HepG2 (cell line): ENCODE results near the gene CARHSP1. TPM values are rescaled to one million over a fixed set of nuclear protein-coding genes. Genes with fewer than 3 reads are reported as not detected.

Source experiments
- AKAP8 ChIP-seq: sonication (generic); formaldehyde crosslinking; IDR thresholded peaks from 2 replicates; pipeline ENCODE4 v1.5.1; 2020; ENCODE audit warnings: mild to moderate bottlenecking, missing genetic modification reagents
- ELF4 ChIP-seq: sonication (generic); formaldehyde crosslinking; IDR thresholded peaks from 2 replicates; pipeline ENCODE4 v1.5.0; 2020; ENCODE audit warnings: missing genetic modification reagents, mild to moderate bottlenecking, moderate library complexity, borderline replicate concordance
- FOXJ3 ChIP-seq: sonication (generic); formaldehyde crosslinking; IDR thresholded peaks from 2 replicates; pipeline ENCODE4 v1.4.0; 2020; ENCODE audit warnings: missing genetic modification reagents, mild to moderate bottlenecking, borderline replicate concordance
- HDAC6 ChIP-seq: fragments of 200-600 bp; sonication (generic); IDR thresholded peaks from 2 replicates; pipeline ENCODE4 v1.7.0; 2017; ENCODE audit warnings: mild to moderate bottlenecking, antibody characterized with exemption, low read length, low read depth
- IRX3 ChIP-seq: sonication (generic); formaldehyde crosslinking; IDR thresholded peaks from 2 replicates; pipeline ENCODE4 v1.8.1; 2023; ENCODE audit warnings: mild to moderate bottlenecking, low read depth, missing genetic modification reagents, borderline replicate concordance
- KDM6A ChIP-seq: IDR thresholded peaks from 2 replicates; pipeline ENCODE4 v1.6.1; 2016; ENCODE audit warnings: low read depth
- KLF12 ChIP-seq: sonication (generic); formaldehyde crosslinking; IDR thresholded peaks from 2 replicates; pipeline ENCODE4 v1.4.0; 2020; ENCODE audit warnings: missing genetic modification reagents, borderline replicate concordance
- MEIS1 ChIP-seq: sonication (generic); formaldehyde crosslinking; IDR thresholded peaks from 2 replicates; pipeline ENCODE4 v1.9.0; 2021; ENCODE audit warnings: mild to moderate bottlenecking, missing genetic modification reagents, moderate library complexity, borderline replicate concordance
- NFE2L2 ChIP-seq: fragments of 150-350 bp; IDR thresholded peaks from 2 replicates; pipeline ENCODE4 v1.6.1; 2014; ENCODE audit warnings: low read length
- POLR2AphosphoS5 ChIP-seq: IDR thresholded peaks from 2 replicates; pipeline ENCODE4 v1.6.1; 2012; ENCODE audit warnings: low read depth, low read length
- PRDM4 ChIP-seq: sonication (generic); formaldehyde crosslinking; IDR thresholded peaks from 2 replicates; pipeline ENCODE4 v1.9.0; 2021; ENCODE audit warnings: missing genetic modification reagents, borderline replicate concordance
- RFX3 ChIP-seq: IDR thresholded peaks from 2 replicates; pipeline ENCODE4 v1.6.1; 2016; ENCODE audit warnings: missing biosample characterization, missing genetic modification reagents
- RFXAP ChIP-seq: sonication (generic); formaldehyde crosslinking; IDR thresholded peaks from 2 replicates; pipeline ENCODE4 v1.4.0; 2020; ENCODE audit warnings: missing genetic modification reagents, borderline replicate concordance
- SKIL ChIP-seq: sonication (generic); formaldehyde crosslinking; IDR thresholded peaks from 2 replicates; pipeline ENCODE4 v1.8.0; 2022; ENCODE audit warnings: missing genetic modification reagents, mild to moderate bottlenecking, moderate library complexity, borderline replicate concordance
- SP2 ChIP-seq: sonication (generic); formaldehyde crosslinking; IDR thresholded peaks from 2 replicates; pipeline ENCODE4 v1.5.1; 2020; ENCODE audit warnings: mild to moderate bottlenecking, missing genetic modification reagents
- TBX3 ChIP-seq: fragments of 450-650 bp; IDR thresholded peaks from 2 replicates; pipeline ENCODE4 v1.6.1; 2017; ENCODE audit warnings: antibody characterized with exemption, mild to moderate bottlenecking, inconsistent platforms, borderline replicate concordance
- ZBTB14 ChIP-seq: sonication (generic); formaldehyde crosslinking; IDR thresholded peaks from 2 replicates; pipeline ENCODE4 v1.4.0; 2020; ENCODE audit warnings: missing genetic modification reagents
- ZNF296 ChIP-seq: sonication (generic); formaldehyde crosslinking; conservative IDR thresholded peaks from 2 replicates; pipeline ENCODE4 v1.5.0; 2020; ENCODE audit warnings: mild to moderate bottlenecking, missing genetic modification reagents
- ZNF326 ChIP-seq: sonication (generic); formaldehyde crosslinking; IDR thresholded peaks from 2 replicates; pipeline ENCODE4 v1.4.0; 2020; ENCODE audit warnings: missing genetic modification reagents, borderline replicate concordance
- ZNF331 ChIP-seq: sonication (generic); formaldehyde crosslinking; IDR thresholded peaks from 2 replicates; pipeline ENCODE4 v1.4.0; 2020; ENCODE audit warnings: missing genetic modification reagents
- ZNF337 ChIP-seq: sonication (generic); formaldehyde crosslinking; IDR thresholded peaks from 2 replicates; pipeline ENCODE4 v1.5.1; 2020; ENCODE audit warnings: missing genetic modification reagents, low read depth, mild to moderate bottlenecking, borderline replicate concordance
- ZNF563 ChIP-seq: sonication (generic); formaldehyde crosslinking; IDR thresholded peaks from 2 replicates; pipeline ENCODE4 v1.8.0; 2022; ENCODE audit warnings: mild to moderate bottlenecking, moderate library complexity, missing genetic modification reagents
- polyA plus RNA-seq, 8 experiments: library from polyadenylated mRNA; depleted of rRNA in 3 of 8; stranded (reverse) in 7 of 8; unstranded in 1 of 8; fragments of >200 nt; fragmentation: Illumina TruSeq in 4 of 8; extraction: Trizol in 4 of 8; gene quantifications; 2 replicates each; pipeline versions ENCODE4 v1.2.1 to v1.2.3, GENCODE V29; 2011 to 2016; ENCODE audit warnings: low read depth in 4 of 8, missing spikeins in 1 of 8, mixed read lengths in 1 of 8; ENCODE audit not compliant: insufficient read depth in 1 of 8
- total RNA-seq, 5 experiments: library from RNA; depleted of rRNA; stranded (reverse); fragments of >200 nt; fragmentation: Illumina TruSeq; extraction: Trizol; gene quantifications; 2 replicates each; pipeline ENCODE4 v1.2.3, GENCODE V29; 2016; ENCODE audit warnings: low read depth in 1 of 5
- TF ChIP-seq, protein P1 (sequence below): IDR thresholded peaks from 2 replicates; pipeline ENCODE4 v1.6.1; 2016; ENCODE audit warnings: low read depth, borderline replicate concordance
- TF ChIP-seq, protein P2 (sequence below): sonication (generic); formaldehyde crosslinking; IDR thresholded peaks from 2 replicates; pipeline ENCODE4 v1.5.0; 2020; ENCODE audit warnings: mild to moderate bottlenecking, low read depth, missing genetic modification reagents, borderline replicate concordance

Gene CARHSP1
- total and polyA plus RNA-seq, 2 of the 13 experiments (the other 11 are each of a cell fraction or from before 2014, with no cell fraction given): 173 to 345 TPM

DNA sequence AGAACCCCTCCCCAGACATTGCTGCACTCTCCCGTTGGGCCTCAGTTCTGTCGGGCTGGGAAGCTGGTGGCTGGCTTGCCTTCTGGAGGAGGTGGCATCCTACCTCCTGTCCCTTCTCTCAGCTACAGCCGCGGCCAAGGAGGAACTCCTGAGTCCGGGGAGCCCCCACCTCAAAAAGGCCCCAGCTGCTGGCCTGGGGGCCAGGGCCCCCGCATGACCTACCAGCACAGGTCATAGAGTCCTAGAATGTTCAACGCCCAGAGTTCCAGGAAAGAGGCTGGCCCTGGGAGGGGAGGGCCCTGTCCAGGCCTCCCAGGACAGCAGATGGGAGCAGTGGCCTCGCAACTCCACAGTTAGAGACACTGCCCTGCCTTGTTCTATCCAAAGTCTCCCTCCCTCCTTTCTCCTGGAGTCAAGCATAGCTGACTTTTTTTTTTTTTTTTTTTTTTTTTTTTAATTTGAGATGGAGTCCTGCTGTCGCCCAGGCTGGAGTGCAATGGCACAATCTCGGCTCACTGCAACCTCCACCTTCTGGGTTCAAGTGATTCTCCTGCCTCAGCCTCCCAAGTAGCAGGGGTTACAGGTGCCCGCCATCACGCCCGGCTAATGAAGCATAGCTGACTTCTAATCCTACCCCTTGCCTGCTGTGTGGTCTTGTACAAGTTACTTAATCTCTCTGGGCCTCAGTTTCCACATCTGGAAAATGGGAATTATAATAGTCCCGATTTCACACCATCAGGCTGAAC, 7.1 kb downstream of the CARHSP1 start (continued):
- no peak for TF ChIP-seq FOXJ3 (CRISPR knock-in tag)
- TF ChIP-seq ZNF326 (CRISPR knock-in tag): no peak
- TF ChIP-seq KDM6A (CRISPR knock-in tag): peak; percentile 18; the same call in 1 of the 2 replicates
- no peak for TF ChIP-seq PRDM4
- TF ChIP-seq ZNF563: 0 out of 2 replicates have a peak, but pooled peaks have one; percentile 56
- TF ChIP-seq AKAP8 (CRISPR knock-in tag): 0 out of 2 replicates have a peak, but pooled peaks have one; percentile 46
- no peak for TF ChIP-seq ZNF296
- TF ChIP-seq SP2 (CRISPR knock-in tag): no peak
- no peak for TF ChIP-seq RFX3 (CRISPR knock-in tag)
- TF ChIP-seq, protein P1, sequence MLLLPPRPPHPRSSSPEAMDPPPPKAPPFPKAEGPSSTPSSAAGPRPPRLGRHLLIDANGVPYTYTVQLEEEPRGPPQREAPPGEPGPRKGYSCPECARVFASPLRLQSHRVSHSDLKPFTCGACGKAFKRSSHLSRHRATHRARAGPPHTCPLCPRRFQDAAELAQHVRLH (CRISPR knock-in tag): 0 out of 2 replicates have a peak, but pooled peaks have one; percentile 33
- TF ChIP-seq ELF4 (CRISPR knock-in tag): no peak
- TF ChIP-seq POLR2AphosphoS5: no peak; the same call in 1 of the 2 replicates
- no peak for TF ChIP-seq RFXAP (CRISPR knock-in tag)
- TF ChIP-seq ZNF337 (CRISPR knock-in tag): no peak
- TF ChIP-seq, protein P2, sequence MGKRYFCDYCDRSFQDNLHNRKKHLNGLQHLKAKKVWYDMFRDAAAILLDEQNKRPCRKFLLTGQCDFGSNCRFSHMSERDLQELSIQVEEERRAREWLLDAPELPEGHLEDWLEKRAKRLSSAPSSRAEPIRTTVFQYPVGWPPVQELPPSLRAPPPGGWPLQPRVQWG (CRISPR knock-in tag): no peak
- TF ChIP-seq MEIS1 (CRISPR knock-in tag): peak; percentile 54; the same call in 1 of the 2 replicates
- TF ChIP-seq ZNF331: peak; percentile 43; the same call in 1 of the 2 replicates
- TF ChIP-seq KLF12 (CRISPR knock-in tag): no peak
- TF ChIP-seq TBX3: no peak
- no peak for TF ChIP-seq NFE2L2
- no peak for TF ChIP-seq ZBTB14 (CRISPR knock-in tag)
- no peak for TF ChIP-seq HDAC6
- no peak for TF ChIP-seq SKIL (CRISPR knock-in tag)
- no peak for TF ChIP-seq IRX3 (CRISPR knock-in tag)
